ENCODE measurements around the gene NTM. TPM values are rescaled to one million over a fixed set of nuclear protein-coding genes. Genes with fewer than 3 reads are reported as not detected.

The NTM gene
- total and polyA plus RNA-seq, 7 donors, result 0.07 to 1.1 (median 0.22) TPM; not detected in 2

GRCh38 chr11:131537748-131538147 lies 167.3 kb downstream of the NTM start:
- 31 to 35% (median 32%) methylated on average over 6 of the region's 6 CpGs for WGBS, 3 donors
- no peak for DNase-seq
- H3K4me3 ChIP-seq, result no peak overlapping the region
- intact Hi-C loops (cut with DNase I), result no loop called here
- H3K27me3 ChIP-seq (ENCODE audit: insufficient read depth in 3 of 3, low read length in 2 of 3), result peaks cover 0 to 2% (median 0%) of the 10 kb centered on the region in 3 donors
- no peak for ATAC-seq
- TF ChIP-seq CTCF (IDR thresholded peaks at IDR 0.05), result no peak
- H3K9me3 ChIP-seq, result no peaks in the 10 kb centered on the region
- H3K36me3 ChIP-seq (ENCODE audit: insufficient read depth in 1 of 2, low read depth in 1 of 2), result no peaks in the 10 kb centered on the region
- H3K27ac ChIP-seq, result no peak overlapping the region
- H3K4me1 ChIP-seq, result no peaks in the 10 kb centered on the region

GRCh38 chr11:131538322-131538721 lies 167.9 kb downstream of the NTM start:
- no peak for TF ChIP-seq CTCF (IDR thresholded peaks at IDR 0.05)
- Histone ChIP-seq H3K27me3 (ENCODE audit: insufficient read depth in 3 of 3, low read length in 2 of 3) (peaks cover 0 to 2% (median 0%) of the 10 kb centered on the region in 3 donors), H3K4me3 (no peak overlapping the region), H3K9me3 (no peaks in the 10 kb centered on the region), H3K36me3 (ENCODE audit: insufficient read depth in 1 of 2, low read depth in 1 of 2) (no peaks in the 10 kb centered on the region), H3K4me1 (no peaks in the 10 kb centered on the region), H3K27ac (no peak overlapping the region)
- ATAC-seq (no peak), DNase-seq (no peak)
- WGBS, 3 donors, result 50 to 53% (median 52%) methylated on average over 6 of the region's 6 CpGs
- intact Hi-C loops (cut with DNase I), result no loop called here

GRCh38 chr11:131540676-131541075 lies 170.3 kb downstream of the NTM start:
- intact Hi-C loops (cut with DNase I), result no loop called here
- WGBS, 3 donors, result 89 to 92% (median 91%) methylated on average over 3 of the region's 3 CpGs
- ATAC-seq, result no peak
- peaks cover 0 to 7% (median 2%) of the 10 kb centered on the region in 3 donors for H3K27me3 ChIP-seq (ENCODE audit: insufficient read depth in 3 of 3, low read length in 2 of 3)
- no peaks in the 10 kb centered on the region for H3K36me3 ChIP-seq (ENCODE audit: insufficient read depth in 1 of 2, low read depth in 1 of 2)
- no peaks in the 10 kb centered on the region for H3K9me3 ChIP-seq
- no peak for DNase-seq
- H3K4me3 ChIP-seq, result no peak overlapping the region
- no peaks in the 10 kb centered on the region for H3K4me1 ChIP-seq
- TF ChIP-seq CTCF (IDR thresholded peaks at IDR 0.05), result no peak
- H3K27ac ChIP-seq, result no peak overlapping the region

- no peak for DNase-seq
- no peak overlapping the region for H3K27ac ChIP-seq
- H3K4me3 ChIP-seq, result no peak overlapping the region
- H3K9me3 ChIP-seq, result no peaks in the 10 kb centered on the region
- no peak for TF ChIP-seq CTCF (IDR thresholded peaks at IDR 0.05)
- H3K4me1 ChIP-seq, result no peaks in the 10 kb centered on the region
- H3K36me3 ChIP-seq (ENCODE audit: insufficient read depth in 1 of 2, low read depth in 1 of 2), result no peaks in the 10 kb centered on the region
- no peak for ATAC-seq
- 74 to 80% (median 74%) methylated on average over 8 of the region's 8 CpGs for WGBS, 3 donors
- intact Hi-C loops (cut with DNase I), result no loop called here
- H3K27me3 ChIP-seq (ENCODE audit: insufficient read depth in 3 of 3, low read length in 2 of 3), result peaks cover 0 to 14% (median 2%) of the 10 kb centered on the region in 3 donors
These were observed 173.1 kb downstream of the NTM start for GRCh38 chr11:131543389-131544025.

- WGBS, 3 donors, result 64 to 75% (median 68%) methylated on average over 9 of the region's 9 CpGs
- H3K36me3 ChIP-seq (ENCODE audit: insufficient read depth in 1 of 2, low read depth in 1 of 2), result no peaks in the 10 kb centered on the region
- H3K9me3 ChIP-seq, result no peaks in the 10 kb centered on the region
- H3K27me3 ChIP-seq (ENCODE audit: insufficient read depth in 3 of 3, low read length in 2 of 3), result peaks cover 0 to 14% (median 2%) of the 10 kb centered on the region in 3 donors
- no peak for DNase-seq
- intact Hi-C loops (cut with DNase I), result no loop called here
- no peak for TF ChIP-seq CTCF (IDR thresholded peaks at IDR 0.05)
- H3K27ac ChIP-seq, result no peak overlapping the region
- H3K4me1 ChIP-seq, result no peaks in the 10 kb centered on the region
- H3K4me3 ChIP-seq, result no peak overlapping the region
- no peak for ATAC-seq
These were observed 174.2 kb downstream of the NTM start for GRCh38 chr11:131544591-131544990.

All from psoas muscle (tissue), 8 donors.